HG03060 (cell line): ENCODE measurements around the gene KLRD1.
"Not testable (repeated sequence)": the region's sequence is repeated elsewhere in the genome, so short reads cannot be mapped to it uniquely, and the experiment has no call there.

Experiments used
- ATAC-seq: cut with Tn5 transposase; IDR thresholded peaks from one replicate; pipeline ENCODE4 v1.9.1; 2021; ENCODE audit warnings: low read depth, moderate number of reproducible peaks; ENCODE audit not compliant: unreplicated experiment

KLRD1 gene

DNA sequence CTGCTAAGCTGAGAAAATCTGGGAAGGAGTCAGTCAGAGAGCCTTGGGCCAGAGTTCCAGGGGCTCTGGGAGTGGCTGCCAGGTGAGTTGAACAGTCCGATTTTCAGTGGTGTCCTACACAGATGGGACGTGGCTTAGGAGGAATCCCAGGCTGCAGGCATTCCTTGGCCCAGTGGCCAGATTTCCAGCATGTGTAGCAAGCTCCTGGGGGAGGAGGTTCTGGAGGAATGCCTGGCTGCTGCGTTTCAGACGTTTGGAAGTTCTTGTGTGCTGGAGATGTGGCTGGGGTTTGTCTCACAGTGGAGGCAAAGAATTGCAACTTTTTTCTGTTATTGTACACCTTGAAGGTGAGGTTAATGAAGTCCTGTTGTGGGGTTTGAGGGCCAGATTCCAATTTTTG is 28.5 kb downstream of the KLRD1 start:
- ATAC-seq: not testable (repeated sequence)

DNA sequence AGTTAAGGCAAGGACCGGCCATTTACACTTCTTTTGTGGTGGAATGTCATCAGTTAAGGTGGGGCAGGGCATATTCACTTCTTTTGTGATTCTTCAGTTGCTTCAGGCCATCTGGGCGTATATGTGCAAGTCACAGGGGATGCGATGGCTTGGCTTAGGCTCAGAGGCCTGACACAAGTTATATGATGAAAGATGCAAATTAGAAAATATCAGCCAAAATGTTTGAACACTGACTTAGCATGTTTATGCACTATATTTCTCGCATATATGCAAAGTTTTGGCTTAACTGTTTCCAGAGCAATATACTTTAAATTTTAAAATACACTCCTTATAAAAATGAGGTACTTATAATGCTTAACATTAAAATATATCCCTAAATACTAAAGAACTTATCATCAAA is 30.8 kb downstream of the KLRD1 start:
- not testable (repeated sequence) for ATAC-seq

DNA sequence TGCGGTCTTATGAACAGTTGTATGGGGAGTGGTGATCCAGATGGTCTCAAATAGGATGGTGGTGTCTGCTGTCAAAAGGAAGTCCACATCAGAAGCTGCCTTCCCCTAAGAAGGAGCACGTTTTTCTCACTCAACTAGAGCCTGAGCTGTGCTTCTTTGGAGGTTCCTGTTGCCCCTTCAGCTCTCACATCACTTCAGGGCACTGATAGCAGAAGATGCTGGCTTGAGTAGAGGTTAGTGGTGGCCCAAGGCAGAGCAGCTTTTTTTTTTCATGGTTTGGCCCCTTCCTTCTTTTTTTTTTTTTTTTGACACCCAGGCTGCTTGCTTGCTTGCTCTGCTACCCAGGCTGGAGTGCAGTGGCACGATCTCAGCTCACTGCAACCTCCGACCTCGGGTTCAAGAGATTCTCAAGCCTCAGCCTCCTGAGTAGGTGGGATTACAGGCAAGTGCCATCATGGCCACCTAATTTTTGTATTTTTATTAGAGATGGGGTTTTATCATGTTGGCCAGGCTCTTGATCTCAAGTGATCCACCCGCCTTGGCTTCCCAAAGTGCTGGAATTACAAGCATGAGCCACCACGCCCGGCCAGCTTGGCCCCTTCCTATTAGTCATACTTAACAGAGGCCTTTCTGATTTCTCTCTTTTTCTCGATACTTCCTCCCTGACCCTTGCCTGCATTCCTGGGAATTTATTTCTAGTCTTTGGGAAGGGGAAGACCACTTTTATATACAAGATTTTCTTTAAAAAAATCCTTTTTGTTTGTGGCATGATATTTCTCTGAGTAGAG is 31.6 kb downstream of the KLRD1 start:
- ATAC-seq: no peak

DNA sequence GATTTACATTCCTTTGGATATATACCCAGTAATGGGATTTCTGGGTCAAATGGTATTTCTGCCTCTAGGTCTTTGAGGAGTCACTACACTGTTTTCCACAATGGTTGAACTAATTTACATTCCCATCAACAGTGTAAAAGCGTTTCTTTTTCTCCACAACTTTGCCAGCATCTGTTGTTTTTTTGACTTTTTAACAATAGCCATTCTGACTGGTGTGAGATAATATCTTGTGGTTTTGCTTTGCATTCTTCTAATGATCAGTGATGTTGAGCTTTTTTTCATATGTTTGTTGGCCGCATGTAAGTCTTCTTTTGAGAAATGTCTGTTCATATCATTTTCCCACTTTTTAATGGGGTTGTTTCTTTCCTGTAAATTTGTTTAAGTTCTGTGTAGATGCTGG is 33.3 kb downstream of the KLRD1 start:
- not testable (repeated sequence) for ATAC-seq

DNA sequence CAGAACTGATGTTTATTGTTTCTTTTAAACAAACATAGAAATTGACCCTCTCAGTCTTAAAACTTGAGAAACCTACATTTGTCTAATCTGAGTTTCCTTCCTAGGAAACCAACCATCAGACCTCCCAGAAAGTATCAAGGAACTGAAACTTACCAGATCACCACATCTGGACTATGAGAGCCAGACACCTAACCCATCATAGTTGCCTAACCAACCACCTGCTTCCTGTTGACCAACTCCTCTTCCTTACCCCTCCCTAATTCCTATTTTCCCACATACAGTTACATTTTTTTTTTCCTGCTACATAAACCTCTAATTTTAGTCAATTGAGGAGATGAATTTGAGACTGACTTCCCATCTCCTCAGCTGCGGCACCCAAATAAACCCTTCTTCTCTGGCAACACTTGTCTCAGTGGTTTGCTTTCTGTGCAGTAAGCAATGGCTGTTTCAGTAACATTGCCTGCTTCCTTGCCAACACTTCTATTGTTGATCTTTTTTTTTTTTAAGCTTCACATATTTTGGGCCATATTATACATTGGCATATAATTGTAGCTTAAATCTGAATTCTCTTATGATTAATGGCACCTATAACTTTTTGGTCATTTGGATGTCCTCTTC is 34.3 kb downstream of the KLRD1 start:
- no peak for ATAC-seq

DNA sequence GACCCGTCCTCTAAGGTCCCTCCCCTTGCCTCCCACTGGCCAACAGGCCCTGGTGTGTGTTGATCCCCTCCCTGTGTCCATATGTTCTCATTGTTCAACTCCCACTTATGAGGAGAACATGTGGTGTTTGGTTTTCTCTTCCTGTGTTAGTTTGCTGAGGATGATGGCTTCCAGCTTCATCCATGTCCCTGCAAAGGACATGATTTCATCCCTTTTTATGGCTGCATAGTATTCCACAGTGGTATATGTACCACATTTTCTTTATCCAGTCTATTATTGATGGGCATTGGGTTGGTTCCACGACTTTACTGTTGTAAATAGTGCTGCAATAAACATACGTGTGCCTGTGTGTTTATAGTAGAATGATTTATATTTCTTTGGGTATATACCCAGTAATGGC is 43.8 kb downstream of the KLRD1 start:
- not testable (repeated sequence) for ATAC-seq

DNA sequence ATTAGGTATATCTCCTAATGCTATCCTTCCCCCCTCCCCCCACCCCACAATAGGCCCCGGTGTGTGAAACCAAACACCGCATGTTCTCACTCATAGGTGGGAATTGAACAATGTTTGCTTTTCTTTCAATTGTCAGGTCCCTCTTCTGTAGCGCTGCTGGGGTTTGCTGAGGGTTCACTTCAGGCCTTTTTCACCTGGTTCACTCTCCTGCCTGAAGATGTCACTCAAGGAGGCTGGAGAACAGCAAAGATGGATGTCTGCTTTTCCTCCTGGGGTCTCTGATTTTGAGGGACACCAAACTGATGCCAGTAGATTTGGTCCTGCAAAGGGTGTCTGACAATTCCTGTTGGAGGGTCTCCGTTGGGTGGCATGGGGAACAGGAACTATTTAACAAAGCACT is 46.4 kb downstream of the KLRD1 start:
- no peak for ATAC-seq

DNA sequence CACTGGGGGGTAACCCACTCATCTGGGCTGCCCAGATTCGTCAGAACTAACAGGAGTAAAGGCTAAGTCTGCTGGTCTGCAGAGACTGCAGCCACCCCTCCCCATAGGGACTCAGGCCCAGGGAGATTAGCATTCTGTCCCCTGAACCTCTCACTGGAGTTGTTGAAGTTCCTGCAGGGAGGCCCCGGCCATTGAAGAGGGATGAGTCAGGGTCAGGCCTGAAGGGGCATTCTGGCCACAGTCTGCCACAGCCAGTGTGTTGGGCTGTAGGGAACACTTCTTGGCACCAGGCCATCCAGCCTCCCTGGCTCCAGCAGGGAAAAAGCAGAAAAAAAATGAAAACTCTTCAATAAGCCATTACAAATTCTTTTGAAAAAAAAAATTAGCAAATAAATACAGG is 46.8 kb downstream of the KLRD1 start:
- ATAC-seq: no peak

DNA sequence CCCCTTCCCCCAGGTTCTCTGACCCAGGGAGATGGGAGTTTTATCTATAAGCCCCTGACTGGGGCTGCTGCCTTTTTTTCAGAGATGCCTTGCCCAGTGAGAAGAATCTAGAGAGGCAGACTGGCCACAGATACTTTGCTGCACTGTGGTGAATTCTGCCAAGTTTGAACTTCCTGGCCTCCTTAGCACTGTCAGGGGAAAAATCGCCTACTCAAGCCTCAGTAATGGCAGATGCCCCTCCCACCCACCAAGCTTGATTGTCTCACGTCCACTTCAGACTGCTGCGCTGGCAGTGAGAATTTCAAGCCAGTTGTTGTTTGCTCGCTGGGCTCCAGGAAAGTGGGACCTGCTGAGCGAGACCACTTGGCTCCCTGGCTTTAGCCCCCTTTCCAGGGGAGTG is 50.5 kb downstream of the KLRD1 start:
- ATAC-seq: no peak

DNA sequence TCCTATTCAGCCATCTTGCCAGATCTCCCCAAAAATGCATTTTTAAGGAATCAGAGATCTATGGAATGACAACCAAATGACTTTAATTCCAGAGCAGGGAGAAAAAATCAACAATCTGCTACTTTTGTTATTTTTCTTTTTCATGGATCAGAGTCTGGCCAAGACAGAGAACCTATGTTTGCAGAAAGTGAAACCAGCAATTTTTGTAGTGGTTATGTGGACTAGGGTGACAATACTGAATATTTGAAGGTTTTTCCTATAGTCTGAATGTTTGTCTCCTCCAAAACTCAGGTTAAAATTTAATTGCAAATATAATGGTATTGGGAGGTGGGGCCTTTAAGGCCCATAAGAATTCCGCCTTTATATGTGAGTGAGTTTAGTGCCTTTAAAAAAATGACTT is 51.3 kb downstream of the KLRD1 start:
- no peak for ATAC-seq

DNA sequence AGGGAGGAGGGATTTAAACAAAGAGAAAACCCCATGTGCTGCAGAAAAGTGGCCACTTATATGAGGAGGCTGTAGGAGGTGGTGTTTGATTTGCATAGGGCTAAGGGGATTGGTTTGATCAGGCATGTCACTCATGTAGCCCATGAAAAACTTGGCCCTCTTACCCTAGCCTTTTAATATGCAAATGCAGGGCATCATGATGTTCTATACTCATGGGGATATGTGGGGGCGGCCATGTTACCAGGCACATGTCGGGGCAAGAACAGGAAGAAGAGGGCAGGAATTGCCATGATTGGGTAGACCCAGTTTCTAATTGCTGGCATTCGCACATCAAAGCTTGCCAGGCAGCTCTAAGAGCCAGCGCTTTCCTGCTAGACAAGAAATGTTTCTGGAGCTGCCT is 53.4 kb downstream of the KLRD1 start:
- no peak for ATAC-seq

DNA sequence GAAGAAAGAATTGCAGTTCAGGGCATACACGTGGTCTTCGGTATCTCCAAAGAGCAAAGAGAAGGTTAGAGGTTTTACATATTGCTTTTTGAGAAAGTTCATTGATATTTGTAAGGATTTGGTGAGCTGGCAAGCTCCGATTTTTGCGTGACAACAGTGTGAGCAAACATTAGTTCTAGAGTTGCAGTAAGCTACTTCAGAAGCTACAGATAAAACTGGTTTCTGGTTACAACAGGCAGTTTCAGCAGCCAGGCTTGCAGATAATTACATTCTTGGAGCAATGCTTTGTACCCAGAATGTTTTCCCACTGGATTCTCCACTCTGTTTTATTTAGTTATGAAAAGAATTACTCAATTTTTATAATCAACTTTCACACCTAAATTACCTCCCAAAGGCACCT is 54.0 kb downstream of the KLRD1 start:
- ATAC-seq: no peak

DNA sequence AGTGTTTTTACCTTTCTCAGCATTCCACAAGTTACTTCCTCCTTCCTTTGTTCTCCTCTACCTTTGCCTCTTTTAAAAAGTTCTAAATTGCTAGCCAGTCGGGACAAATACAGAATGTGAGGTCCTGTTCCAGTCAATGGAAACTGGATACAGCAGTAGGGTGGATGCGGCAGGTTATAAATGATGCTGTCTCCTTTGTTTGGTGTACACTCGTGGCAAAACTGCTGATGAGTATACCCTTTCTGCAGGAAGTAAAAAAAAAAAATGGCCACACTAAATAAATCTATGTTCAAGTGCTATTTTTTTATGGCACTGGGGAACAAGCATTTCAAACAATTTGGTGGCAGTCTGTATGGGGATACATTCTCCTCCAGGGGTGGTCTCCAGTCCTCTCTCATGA is 54.7 kb downstream of the KLRD1 start:
- ATAC-seq: no peak

DNA sequence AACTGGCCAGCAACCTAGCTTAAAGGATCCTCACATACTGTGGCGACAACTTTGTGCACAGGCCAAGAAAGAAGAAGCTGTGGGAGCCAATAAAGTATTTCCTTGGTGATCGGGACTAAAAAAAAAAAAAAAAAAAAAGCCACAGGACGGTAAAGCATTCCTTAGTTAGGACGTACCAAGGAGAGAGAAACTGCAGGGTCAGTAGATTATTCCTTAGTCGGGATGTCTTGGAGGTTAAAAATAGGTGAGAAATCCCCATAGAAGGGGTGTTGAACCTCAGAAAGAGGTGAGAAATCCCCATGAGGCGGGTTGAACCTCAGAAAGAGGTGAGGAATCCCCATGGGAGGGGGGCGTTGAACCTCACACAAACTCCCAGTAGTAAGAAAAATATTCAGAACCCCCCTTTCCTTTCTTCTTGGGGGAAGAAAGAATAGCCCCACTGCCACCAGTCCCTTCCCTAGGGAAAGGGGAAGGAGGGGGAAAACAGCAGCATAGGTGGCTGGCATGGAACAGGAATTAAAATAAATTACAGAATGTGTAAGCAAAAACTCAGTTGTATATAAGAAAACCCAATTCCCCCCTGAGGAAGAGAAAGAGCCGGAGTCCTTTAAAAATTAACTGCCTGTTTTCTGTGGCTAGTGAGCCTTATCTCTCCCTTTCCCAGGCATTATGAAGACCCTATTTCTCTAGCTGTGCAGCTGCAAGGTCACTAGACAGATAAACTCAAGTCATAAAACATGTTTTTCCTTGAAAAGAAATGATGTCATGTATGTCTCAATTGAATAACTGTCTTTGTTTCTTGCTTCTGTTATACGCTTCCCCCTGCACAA is 55.4 kb downstream of the KLRD1 start:
- no peak for ATAC-seq

DNA sequence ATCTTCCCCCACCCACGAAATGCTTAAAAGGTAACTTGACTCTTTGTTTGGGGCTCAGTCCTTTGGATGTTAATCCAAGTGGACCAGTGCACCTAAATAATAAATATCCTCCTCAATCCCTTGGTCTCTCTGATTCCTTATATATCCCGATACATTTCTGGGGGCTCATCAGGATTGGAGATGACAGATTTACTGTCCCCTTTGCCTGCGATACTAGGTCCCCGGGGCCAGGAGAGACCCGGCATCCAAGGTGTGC is 55.9 kb downstream of the KLRD1 start:
- ATAC-seq: no peak

DNA sequence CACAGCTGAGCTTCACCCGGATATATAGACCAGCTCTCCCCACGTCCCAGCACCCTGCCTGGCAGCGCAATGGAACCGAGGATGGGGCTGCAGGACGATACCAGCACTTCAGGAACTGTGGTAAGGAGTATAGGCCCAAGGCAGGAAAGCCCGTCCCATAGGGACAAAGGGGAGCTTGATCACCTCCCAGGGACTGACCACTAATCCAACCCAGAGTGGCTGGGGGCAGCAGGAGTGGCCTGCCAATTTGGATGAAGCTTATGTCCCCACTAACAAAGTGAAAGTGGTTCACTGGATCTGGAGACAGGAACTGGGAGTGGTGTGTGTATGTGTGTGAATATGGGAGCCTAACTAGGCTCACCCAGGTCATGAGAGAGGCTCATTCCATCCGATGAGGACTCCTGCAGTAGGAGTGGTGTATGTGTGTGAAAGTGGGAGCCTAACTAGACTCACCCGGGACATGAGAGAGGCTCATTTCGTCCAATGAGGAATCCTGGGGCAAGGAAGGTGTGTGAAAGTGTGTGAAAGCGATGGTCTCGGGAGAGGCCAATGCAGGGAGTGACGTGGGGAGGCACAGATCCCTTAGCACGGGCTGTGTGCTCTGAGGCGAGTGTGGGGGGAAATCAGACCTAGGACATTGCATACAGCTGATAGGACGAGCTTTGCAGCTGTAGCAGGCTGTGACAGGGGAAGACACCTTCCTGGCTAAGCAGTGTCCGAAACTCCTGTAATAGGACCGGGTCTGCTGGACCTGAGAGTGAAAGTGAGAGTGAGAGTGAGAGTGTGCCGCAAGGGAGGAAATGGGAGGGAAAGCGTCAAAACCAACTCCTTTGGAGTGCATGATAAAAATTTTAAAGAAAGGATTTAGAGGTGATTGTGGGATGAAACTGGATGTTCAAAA is 56.5 kb downstream of the KLRD1 start:
- ATAC-seq: peak; percentile 67

DNA sequence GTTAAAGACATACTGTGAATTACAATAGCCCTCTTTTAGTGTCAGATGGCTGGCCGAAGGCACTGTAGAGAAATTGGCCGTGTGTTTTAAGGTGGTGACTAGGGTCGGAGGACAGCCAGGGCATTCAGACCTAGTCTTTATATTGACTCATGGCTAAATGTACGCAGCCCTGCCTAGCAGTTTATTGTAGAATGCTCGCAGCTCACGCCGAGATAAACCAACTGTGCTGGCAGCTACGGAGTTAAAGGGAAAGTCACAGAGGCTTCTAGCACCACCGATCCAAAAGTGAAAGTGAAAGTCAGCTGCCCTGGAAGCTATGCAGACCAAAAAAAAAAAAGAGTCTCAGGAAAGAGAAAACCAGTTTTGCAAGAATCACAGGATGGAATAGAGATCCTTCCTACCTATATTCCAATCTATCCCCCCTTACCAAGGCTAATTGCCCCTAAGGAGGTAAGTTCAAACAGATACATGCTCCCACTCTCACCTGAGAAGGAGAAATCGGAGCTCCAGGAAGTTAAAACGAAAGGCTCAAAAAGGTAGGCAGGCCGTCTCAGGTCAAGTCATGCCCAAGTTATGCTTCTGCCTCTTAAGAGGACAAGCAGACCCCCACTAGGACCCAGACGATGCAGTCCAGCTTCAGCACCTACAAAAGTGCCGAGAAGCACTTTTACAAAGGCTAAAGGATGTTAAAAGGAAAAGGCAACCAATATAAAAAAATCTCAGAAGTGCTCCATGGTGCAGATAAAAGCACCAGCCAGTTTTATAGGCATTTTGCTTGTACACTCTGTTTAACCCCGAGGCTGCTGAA is 57.3 kb downstream of the KLRD1 start:
- peak; percentile 37 for ATAC-seq

DNA sequence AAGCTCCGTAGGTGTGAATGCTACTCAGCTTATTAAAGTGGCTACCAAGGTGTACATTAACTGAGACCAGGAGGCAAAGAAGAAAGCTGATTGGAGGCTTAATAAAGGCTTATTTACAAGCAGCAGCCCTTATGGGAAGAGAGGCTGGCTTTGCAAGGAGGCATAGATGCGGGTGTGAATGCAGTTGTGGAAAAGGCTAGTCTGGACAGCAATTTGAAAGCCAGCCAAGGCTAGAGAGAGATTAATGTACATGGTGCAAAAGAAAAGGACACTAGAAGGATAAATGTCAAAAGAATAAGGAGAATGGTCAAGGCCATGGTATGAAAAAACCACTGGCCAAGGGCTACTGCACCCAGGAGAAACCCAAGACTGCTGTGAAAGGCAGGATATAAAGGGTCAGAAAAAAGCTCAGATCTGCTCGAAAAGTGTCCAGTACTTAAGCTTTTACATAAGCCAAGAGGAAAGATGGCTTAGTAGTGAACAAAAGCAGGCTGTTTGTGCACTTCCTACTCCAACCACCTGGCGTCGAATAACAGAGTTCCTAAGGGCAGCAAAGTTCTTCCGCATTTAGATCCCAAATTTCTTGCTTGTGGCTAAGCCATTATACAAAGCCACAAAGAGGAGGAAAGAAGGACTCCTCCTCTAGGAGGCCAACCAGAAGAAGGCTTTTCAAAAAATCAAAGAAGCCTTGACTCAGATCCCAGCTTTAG is 58.2 kb downstream of the KLRD1 start:
- ATAC-seq: no peak

DNA sequence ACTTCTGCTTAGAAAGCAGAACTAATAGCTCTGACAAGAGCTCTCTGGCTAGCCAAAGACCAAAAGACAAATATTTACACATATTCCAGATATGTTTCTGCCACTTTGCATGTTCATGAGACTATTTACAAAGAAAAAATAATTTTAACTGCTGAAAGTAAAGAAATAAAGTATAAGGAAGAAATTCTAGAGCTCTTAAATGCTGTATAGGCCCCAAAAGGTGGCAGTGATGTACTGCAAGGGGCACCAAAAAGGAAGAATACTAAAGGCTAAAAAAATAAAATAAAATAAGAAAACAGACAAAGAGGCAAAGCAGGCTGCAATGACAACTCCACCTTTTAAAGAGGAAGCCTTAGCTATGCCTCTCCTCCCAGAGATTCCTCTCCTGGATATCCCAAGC is 59.2 kb downstream of the KLRD1 start:
- no peak for ATAC-seq
